ENCODE measurements around the gene DSCAM.
"Not testable (repeated sequence)": the region's sequence is repeated elsewhere in the genome, so short reads cannot be mapped to it uniquely, and the experiment has no call there.

Gene DSCAM

GRCh38 chr21:40452548-40452947 is 394.4 kb downstream of the DSCAM start:
- DNase-seq (ENCODE audit: low spot score): no peak

- no peak for DNase-seq (ENCODE audit: low spot score)
These were observed 399.9 kb downstream of the DSCAM start for GRCh38 chr21:40447016-40447415.

GRCh38 chr21:40445349-40445921 is 401.5 kb downstream of the DSCAM start:
- DNase-seq (ENCODE audit: low spot score): no peak

DNA sequence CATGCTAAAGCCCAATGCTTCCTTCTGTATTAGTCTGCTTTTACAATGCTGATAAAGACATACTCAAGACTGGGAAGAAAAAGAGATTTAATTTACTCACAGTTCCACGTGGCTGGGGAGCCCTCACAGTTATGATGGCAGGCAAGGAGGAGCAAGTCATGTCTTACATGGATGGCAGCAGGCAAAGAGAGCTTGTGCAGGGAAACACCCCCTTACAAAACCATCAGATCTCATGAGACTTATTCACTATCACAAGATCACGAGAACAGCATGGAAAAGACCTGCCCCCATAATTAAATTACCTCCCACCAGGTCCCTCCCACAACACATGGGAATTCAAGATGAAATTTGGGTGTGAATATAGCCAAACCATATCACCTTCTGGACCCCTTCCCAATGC is 407.4 kb downstream of the DSCAM start:
- DNase-seq (ENCODE audit: low spot score): not testable (repeated sequence)

DNA sequence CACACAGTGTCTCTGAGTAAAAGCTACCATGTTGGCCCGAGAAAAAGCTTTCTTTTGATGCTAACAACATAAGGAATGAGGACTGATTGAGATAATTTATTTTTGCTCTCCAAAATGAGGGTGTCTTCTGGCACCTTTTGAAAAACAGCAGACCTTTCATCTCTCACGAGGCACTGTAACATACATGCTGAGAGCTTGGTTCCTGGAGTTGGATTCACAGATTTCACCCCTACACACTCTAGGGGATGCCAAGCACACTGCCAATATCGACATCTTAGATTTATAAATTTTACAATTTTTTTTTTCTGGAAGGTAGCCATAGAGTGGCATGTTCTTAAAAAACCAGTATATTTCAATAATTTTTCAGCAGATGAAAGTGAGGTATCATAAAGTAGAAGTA is 408.3 kb downstream of the DSCAM start:
- DNase-seq (ENCODE audit: low spot score): no peak

DNA sequence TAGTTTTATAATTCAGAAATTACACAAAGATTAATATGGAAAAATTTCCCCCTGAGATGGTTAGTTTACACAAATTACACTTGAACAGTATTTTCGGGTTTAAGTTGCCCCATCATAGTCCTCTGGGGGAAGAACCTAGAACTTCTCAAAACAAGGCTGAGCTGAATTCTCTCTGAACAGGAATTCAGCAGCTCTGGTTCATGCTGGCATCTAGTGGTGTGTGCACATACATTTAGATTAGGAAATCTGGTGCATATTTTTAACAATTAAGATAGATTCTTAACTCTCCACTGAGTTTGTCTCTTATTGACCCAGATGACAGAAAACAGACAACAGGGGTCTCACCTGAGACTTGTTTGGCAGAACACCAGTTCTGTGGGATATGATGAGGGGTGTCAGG is 410.7 kb downstream of the DSCAM start:
- DNase-seq (ENCODE audit: low spot score): no peak

- no peak for DNase-seq (ENCODE audit: low spot score)
These were observed 413.4 kb downstream of the DSCAM start for GRCh38 chr21:40433538-40433937.

DNA sequence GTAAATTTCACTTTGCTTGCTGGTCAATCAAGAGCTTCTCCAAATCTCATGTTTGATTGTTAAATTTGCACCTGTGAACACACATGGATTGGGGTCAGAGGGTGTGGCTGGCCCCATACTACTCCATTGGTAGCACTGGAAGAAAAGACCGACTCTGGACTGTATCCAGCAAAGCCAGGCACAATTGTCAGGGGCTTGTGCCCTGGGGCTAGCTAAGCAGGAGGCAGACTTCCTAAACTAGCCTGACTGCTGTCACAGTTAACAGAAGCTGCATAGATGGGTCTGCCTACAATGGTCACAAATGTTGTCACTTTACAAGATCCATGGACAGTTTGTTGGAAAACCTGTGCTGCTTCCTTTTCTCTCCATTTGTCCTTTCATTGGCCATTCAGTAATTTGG is 421.0 kb downstream of the DSCAM start:
- no peak for DNase-seq (ENCODE audit: low spot score)

- no peak for DNase-seq (ENCODE audit: low spot score)
These were observed 423.9 kb downstream of the DSCAM start for GRCh38 chr21:40422896-40423635.

DNA sequence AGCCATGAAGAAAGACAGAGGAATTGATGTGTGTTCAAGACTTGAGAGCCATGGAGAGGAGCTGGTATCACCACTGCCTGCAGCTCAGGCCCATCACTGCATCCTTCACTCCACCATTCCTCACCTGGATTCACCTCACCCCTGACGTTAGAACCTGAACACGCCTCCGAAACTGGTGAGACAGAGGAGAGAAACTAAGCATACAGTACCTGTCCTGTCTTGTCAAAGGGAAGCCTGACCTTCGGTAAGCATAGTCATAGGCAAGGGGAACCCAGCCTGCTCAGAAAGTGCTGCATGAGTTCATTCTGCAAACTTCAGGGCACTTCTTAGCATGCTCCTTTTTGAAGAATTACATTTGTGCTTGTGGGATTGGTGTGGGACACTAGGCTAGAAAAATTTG is 425.8 kb downstream of the DSCAM start:
- DNase-seq (ENCODE audit: low spot score): no peak

DNA sequence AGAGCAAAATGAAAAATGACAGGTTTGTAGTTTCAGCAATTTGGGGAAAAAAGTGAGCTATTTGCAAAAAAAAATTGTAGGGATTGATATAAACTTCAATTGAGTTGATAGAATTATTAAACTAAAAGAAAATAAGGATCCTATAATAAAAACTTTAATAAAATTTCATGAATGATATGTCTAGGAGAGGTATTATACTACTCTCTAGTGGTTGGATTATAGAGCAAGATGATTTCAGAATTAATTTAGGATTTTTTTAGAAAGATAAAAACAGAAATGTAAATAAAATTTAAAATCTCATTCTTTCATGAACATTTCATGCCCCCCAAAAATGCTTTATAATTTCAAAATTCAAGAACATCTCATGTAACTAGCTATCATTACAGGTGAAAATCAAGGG is 430.4 kb downstream of the DSCAM start:
- DNase-seq (ENCODE audit: low spot score): no peak

- DNase-seq (ENCODE audit: low spot score): no peak
These were observed 438.4 kb downstream of the DSCAM start for GRCh38 chr21:40408561-40408960.

GRCh38 chr21:40404396-40404800 is 442.6 kb downstream of the DSCAM start:
- DNase-seq (ENCODE audit: low spot score): no peak

DNA sequence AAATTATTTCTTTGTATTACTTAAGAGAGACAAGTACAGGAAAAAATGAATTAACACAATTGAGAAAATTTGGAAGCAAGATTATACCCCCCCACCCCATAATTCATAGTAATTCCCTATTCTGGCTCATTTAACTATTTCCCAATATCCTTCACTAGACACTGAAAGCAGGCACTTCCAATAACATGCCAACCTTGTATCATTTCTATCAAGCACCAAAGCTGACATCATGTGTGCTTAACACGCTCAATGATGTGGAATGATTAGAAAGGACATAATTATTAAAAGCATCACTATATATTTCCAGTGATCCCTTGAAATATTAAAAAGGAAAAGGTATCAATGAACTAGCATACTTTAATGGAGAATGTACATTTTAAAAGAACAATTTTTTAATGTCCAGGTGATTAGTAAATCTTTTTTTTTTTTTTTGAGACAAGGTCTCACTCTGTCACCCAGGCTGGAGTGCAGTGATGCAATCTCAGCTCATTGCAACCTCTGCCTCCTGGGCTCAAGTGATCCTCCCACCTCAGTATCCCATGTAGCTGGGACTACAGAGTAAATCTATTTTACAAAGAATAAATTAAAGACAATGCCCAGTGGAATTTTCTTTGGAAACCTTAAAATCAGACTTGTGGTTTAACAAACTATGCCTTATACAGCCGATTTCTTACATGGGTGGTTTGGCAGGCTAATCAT is 443.9 kb downstream of the DSCAM start:
- DNase-seq (ENCODE audit: low spot score): no peak

DNA sequence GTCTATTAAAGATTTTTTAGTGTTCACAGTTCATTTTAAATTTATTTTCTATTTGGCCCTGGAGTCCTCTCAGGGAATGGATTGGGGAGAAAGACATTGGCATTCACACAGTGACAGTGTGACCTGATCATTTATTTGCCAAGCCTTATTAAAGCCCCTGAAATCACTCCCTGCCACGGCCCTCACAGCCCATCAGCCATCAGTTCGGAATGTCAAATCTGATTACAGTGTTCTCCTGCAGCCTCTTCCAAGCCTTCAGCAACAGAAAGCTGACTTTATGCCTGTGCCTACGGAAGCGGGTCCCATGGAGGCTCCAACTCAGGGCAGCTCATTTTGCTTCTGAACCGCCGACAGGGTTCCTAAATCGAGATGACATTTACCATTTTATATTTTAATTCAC is 451.2 kb downstream of the DSCAM start:
- DNase-seq (ENCODE audit: low spot score): no peak

- no peak for DNase-seq (ENCODE audit: low spot score)
These were observed 453.9 kb downstream of the DSCAM start for GRCh38 chr21:40393066-40393465.

- DNase-seq (ENCODE audit: low spot score): no peak
These were observed 458.9 kb downstream of the DSCAM start for GRCh38 chr21:40388046-40388445.

DNA sequence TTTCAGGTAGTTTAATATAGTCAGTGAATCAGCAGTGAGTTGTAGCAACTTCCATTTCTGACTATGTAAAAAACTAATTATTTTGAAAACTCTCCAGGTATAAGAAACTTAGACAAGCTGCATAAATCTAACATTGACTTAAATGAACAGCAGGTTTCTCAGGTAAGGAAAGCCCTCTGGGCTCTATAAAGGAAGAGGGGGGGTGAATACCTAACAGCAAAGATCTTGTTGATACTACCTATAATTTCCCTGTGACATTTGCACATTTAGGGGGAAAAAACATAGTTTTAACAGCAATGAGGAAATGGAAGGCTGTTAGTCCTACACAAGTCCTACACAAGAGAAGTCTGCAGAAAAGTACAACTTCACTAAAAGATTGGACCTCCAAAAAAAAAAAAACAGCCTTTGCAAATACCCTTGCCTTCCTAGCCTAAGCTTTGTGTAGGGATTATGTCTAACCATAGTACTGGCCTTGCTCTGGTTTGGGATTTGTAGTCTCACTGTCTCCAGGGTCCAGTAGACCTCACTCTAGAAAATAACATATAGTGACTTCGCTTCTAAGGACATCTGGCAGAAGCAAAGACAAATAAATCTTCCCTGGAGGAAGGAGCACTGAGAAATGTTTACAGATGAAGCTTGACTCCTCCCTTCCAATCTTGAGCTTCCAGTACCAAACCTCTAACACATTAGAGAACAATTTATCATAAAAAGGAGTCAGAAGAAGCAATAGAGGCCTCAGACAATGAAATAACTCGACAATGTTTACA is 459.8 kb downstream of the DSCAM start:
- no peak for DNase-seq (ENCODE audit: low spot score)

DNA sequence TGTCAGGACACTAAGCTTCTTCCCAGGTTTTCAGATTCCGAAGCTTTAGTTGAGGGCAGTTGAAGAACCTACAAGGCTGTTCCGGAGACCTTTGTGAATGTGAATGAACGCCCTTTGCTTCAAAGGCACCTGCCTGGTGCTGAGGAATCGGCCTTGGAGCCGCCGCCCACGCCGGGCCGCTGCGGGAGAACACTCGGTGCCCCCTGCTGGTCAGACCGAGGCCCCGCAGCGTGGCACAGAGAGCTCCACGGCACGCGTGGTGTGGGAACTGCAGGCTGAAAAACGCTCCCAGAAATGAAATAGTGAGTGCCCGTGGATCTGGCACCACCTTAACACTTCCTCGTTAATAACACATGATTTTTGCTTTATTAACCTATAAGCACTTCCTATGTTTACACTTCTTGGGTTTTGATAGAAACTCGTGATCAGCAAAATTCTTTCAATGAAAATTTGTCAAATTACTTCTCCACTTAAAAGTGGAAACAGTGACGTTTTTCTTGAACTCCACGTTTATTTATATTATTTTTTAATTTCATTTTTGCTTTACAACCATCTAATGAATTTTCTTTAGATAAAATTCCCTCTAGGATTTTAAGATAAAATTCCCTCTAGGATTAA is 460.6 kb downstream of the DSCAM start:
- DNase-seq (ENCODE audit: low spot score): peak; percentile 58

- DNase-seq (ENCODE audit: low spot score): no peak
These were observed 461.1 kb downstream of the DSCAM start for GRCh38 chr21:40385883-40386282.

DNA sequence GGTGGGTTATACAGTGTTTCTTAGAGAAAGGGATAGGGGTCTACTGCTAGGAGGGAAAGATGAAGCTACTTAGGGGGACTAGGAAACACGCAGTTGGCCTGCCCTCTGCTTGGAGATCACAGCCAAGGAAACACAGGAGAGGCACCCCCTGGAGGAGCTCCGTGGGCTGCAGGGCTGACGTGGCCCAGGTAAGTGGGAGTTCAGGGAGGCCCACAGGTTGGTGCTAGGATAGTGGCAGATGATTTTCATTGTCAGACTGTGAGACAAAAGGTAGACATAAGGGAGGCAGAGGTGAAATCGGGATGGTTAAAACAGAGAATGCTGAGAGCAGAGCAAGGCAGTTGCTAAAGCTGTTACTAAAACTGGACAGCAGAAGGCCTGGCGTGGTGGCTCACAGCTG is 463.0 kb downstream of the DSCAM start:
- no peak for DNase-seq (ENCODE audit: low spot score)

GRCh38 chr21:40381111-40381510 is 465.8 kb downstream of the DSCAM start:
- DNase-seq (ENCODE audit: low spot score): no peak

All from NAMALWA (cell line).